Measurements from ENCODE around the gene ERC2. TPM values are rescaled to one million over a fixed set of nuclear protein-coding genes. Genes with fewer than 3 reads are reported as not detected.
"Not testable (repeated sequence)": the region's sequence is repeated elsewhere in the genome, so short reads cannot be mapped to it uniquely, and the experiment has no call there.

The ERC2 gene
- polyA plus RNA-seq, 3 donors: 0.04 to 0.54 TPM; not detected in 1

DNA sequence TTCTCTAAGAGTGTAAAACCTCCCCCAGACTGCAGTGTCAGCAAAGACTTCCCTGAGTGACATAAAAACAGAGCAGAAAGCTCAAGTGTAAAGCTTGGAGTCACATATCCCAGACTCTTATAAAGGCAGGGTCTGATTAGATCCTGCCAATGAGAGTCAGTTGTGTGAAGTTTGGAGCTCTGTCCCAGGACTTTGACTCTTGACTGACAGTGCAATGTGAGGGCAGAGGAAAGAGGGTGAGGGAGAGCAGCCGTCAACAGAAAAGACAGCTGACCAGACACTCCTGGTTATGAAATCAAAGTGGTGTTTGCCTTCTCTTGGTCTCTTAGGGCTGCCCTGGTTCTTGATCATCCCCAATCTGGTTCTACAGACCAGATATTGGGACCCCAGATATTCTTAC, 393.2 kb downstream of the ERC2 start:
- 26 to 78% (median 67%) methylated on average over 1 of the region's 1 CpG for WGBS, 3 donors
- no peak overlapping the region for H3K27ac ChIP-seq (ENCODE audit: low read depth, low read length)

DNA sequence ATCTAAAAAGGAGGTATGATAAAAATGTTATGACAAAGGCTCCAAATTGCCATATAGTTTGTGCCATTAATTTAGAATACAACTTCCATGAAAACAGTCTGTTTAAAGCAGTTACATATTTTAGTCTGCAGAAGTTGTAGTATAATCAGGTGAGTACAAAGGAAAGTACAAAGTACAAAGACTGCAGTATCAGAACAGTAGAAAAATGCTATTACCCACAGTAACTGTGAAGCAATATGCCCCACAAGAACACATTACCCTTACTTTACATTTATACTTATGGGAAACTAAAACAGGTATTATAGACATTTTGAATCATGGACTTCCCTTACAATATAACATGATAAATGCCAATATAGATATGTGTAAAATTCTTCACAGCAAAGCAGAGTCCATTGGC, 398.5 kb downstream of the ERC2 start:
- H3K27ac ChIP-seq (ENCODE audit: low read depth, low read length): no peak overlapping the region

DNA sequence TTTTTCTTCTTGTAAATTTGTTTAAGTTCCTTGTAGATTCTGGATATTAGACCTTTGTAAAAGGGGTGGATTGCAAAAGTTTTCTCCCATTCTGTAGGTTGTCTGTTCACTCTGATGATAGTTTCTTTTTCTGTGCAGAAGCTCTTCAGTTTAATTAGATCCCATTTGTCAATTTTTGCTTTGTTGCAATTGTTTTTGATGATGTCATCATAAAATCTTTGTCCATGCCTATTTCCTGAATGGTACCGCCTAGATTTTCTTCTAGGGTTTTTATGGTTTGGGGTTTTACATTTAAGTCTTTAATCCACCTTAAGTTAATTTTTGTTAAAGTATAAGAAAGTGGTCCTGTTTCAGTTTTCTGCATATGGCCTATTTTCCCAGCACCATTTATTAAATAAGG, 401.9 kb downstream of the ERC2 start:
- WGBS, 3 donors: 93 to 97% (median 95%) methylated on average over 1 of the region's 1 CpG
- not testable (repeated sequence) for H3K27ac ChIP-seq (ENCODE audit: low read depth, low read length)

DNA sequence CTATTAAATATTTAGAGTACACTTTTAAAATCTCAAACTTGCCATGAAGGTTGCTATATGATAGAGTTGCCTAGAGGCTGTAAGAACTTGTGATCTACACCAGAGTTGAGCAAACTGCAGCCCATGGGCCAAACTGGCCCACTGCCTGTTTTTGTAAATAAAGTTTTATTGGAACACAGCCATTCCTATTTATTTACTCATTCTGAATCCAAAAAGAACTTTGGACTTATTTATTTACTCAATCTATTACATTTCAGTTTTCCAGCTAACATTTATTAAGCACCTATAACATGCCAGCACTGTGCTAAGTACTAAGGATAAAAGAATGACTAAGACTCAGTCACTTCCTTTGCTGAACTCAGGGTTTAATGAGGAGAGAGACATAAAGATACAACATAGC, 403.6 kb downstream of the ERC2 start:
- H3K27ac ChIP-seq (ENCODE audit: low read depth, low read length): no peak overlapping the region

DNA sequence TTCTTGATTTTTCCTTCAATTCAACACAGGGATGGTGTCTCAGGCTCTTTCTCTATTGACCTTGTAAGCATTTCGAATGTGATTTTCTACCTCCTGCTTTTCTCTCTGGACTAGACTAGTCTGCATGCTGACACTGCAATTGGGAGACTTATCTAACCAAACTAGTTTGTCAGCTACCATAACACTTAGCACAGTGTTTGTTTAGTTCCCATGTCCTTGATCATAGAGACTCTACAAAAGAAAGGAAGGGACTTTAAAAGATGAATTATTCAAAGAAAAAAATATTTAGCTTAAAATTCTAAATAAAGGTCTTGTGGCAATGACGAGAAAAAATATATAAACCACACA, 407.0 kb downstream of the ERC2 start:
- 43 to 79% (median 73%) methylated on average over 2 of the region's 2 CpGs for WGBS, 3 donors

DNA sequence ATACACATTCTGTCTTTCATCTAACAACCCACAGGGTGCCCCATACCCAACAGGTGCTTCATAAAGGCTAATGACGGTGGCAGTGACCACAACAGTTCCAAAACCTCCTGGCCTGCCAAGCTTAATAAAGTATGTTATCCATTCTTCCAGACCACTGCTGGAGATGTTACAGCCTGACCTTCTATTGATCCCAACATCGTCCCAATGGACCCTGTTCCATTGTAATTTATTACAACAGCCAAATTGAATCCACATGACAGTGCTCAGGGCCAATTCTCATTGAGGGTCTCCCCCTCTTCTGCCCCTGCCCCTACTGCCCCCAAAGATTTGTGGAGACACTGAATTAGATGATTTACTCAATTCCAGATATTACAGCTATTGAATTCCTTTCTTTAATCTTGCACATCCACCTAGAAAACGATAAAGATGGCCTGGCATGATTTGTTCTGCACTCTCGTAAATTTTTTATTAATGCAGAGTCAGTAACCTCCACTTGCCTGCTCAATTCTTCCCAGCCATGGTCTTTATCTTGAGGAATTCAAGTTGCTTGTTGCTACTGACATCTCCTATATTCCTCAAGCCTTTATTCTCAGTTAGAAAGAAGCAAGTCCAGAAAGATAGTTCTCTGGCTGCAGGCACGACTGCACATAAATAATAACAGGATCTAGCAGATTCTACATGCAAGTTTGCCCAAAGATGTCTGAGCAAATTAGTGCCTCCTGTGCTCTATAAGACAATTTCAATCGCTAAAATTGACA, 407.6 kb downstream of the ERC2 start:
- WGBS, 3 donors: 60 to 70% (median 70%) methylated on average over 6 of the region's 6 CpGs
- H3K27ac ChIP-seq (ENCODE audit: low read depth, low read length): no peak overlapping the region

More for the DNA sequence above, 407.0 kb downstream of the ERC2 start:
- H3K27ac ChIP-seq (ENCODE audit: low read depth, low read length): no peak overlapping the region

DNA sequence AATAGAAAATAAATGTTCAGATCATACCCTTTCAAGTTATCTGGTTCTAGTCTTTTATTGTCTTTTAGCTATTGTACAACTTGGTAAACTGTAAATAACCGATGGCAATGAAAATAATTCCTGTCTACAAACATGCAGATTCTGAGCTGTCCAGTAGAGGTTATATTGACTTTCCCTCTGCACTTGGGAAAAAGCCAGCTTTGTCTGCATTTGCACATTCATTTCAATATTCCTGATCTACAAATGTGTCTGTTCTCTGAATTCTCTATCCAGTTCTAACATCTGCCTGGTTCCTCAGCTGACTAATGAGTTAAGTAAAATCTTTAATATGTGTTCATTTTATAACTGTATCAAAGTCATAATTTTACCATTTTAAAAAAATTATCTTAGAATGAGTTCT, 408.5 kb downstream of the ERC2 start:
- WGBS, 3 donors: 33 to 82% (median 70%) methylated on average over 1 of the region's 1 CpG
- no peak overlapping the region for H3K27ac ChIP-seq (ENCODE audit: low read depth, low read length)

DNA sequence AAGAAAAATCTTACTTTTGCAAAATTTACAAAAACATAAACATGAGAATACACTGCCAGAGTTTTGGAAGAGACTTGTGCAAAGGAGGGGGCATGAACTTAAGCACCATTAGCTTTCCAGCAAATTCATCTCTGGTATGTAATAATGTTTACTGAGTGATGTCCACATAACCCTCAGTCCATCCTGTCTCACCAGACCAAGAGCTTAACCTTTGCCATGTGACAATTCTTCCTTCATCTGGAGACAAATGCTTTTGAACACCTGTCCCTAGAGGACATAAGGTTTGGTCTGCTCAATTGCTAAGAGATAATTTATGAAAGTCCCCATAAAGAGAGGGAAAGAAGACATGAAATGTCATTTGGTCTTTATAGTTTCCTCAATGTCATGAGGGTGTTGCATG, 412.3 kb downstream of the ERC2 start:
- H3K27ac ChIP-seq (ENCODE audit: low read depth, low read length): no peak overlapping the region

DNA sequence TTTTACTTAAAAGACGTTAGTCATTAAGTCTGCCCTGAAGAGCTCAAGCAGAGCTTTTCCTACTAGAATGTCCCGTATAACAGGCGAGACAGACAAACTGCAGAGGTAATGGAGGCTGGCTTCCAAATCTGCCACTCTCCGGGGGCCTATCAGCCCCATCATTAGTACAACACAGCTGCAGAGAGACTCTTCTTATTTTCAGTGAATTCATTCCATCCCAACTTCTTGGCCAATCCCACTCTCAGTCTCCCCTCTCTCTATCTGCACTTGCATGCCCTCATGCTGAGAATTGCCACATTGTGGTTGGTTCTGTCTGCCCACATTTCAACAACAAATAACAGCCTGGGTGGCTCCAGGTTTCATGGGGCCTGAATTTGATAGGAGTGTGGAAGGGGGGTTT, 412.7 kb downstream of the ERC2 start:
- no peak overlapping the region for H3K27ac ChIP-seq (ENCODE audit: low read depth, low read length)
- WGBS, 3 donors: 46 to 67% (median 64%) methylated on average over 4 of the region's 4 CpGs

DNA sequence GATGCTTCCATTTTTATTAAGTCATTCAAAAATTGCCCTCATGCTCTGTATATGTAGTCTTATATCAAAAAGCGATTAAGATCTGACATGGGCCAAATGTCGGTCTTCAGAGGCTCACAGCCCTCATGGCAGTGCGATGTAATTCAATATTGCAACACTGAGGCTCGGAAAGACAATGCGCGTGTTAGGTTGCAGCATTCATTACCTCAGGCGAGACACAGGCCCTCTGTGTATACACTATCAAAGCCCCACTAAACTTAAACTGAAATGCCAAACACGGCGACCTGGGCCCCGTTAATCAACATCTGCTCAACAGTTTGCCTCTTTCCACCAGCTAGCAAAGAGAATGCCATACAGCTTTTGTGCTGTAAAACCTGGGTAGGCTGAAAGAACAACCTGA, 413.4 kb downstream of the ERC2 start:
- H3K27ac ChIP-seq (ENCODE audit: low read depth, low read length): no peak overlapping the region
- WGBS, 3 donors: 62 to 72% (median 71%) methylated on average over 10 of the region's 10 CpGs

DNA sequence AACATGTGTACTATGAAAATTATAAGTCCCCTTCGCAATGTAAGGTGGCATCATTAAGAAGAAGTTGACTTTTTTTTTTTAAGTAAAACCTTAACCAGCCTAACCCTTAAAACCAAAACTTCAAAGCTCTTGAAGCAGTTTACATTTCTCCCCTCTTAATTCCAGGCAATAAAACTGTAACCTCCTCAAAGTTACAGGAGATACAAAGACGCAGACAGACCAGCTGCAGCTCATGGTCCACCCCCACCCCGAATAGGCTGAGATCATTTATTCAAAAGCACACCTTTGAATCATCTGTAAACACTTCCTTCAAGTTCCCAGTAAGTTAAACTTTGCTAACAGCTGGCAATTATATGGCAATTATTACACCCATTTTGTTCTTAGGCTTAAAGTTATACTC, 414.5 kb downstream of the ERC2 start:
- no peak overlapping the region for H3K27ac ChIP-seq (ENCODE audit: low read depth, low read length)
- WGBS, 3 donors: 52 to 66% (median 59%) methylated on average over 3 of the region's 3 CpGs

DNA sequence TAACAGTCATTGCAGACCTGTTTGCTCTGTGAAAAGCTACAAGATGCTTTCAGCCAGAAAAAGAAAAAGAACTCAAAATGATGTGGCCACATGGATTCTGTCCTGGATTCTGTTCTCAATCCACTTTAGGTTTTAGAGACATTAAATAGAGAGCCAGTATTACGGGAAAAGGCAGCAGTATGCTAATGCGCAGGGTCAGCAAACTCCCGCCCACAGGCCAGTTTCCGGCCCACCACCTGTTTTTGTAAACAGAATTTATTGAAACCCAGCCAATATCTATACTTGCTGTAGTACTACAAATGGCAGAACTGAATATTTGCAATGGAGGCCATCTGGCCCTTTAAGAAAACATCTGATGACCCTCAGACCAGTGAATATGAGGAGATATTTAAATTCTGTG, 416.1 kb downstream of the ERC2 start:
- no peak overlapping the region for H3K27ac ChIP-seq (ENCODE audit: low read depth, low read length)
- WGBS, 3 donors: 71 to 77% (median 74%) methylated on average over 4 of the region's 4 CpGs

DNA sequence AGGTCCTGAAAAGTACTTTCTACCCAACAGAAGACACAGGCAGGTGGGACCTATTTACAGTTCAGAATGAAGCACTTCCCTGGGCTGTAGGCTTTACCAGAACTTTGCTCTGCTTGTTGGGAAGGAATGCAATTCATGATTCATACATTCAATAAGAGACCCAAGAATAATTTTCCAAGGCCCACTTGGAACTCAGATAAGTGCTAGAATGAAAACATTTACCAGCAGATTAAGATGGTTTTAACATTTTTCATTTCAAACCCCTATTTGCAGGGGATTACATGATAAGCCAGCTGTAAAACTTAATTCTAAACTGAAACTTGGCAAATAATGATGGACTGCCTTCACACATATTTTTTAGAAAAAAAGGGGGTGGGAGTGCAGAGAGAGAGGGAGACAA, 417.2 kb downstream of the ERC2 start:
- H3K27ac ChIP-seq (ENCODE audit: low read depth, low read length): no peak overlapping the region

DNA sequence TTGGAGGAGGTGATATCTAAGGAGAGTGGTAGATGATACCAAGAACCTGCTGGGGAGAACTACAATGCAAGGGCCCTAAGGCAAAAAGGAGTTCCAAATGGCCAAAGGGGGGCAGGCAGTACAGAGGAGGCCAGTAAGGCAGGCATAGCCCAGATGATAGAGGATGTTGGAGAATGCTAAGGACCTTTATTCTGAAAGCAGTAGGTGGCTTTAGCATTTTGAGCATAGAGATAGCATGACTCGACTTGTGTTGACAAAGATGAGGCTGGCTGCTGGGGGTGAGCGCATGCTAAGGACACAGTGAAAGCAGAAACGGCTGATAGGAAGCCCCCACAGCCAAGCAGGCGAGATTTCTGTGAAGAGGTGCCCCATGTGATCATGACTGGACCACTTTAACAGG, 419.3 kb downstream of the ERC2 start:
- 68 to 85% (median 72%) methylated on average over 4 of the region's 4 CpGs for WGBS, 3 donors
- no peak overlapping the region for H3K27ac ChIP-seq (ENCODE audit: low read depth, low read length)

DNA sequence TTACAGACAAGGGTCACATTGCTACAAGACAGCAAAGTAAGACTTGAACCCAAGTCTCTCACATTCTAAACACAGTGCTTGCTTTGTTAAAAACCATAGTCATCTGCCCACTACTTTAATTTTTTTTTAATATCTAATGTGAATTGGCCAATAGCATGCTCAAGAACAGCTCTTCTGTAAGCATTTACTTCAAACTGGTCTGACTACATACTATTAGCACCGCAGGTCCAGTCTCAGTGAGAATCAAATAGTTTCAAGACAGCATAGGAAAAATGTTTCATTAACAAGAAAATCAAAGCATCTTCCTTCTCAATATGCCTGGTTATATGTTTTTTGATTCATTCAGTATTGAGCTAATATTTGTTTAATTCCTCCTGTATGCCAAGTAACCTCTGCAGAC, 419.9 kb downstream of the ERC2 start:
- H3K27ac ChIP-seq (ENCODE audit: low read depth, low read length): no peak overlapping the region
- WGBS, 3 donors: 75 to 99% (median 88%) methylated on average over 1 of the region's 1 CpG

DNA sequence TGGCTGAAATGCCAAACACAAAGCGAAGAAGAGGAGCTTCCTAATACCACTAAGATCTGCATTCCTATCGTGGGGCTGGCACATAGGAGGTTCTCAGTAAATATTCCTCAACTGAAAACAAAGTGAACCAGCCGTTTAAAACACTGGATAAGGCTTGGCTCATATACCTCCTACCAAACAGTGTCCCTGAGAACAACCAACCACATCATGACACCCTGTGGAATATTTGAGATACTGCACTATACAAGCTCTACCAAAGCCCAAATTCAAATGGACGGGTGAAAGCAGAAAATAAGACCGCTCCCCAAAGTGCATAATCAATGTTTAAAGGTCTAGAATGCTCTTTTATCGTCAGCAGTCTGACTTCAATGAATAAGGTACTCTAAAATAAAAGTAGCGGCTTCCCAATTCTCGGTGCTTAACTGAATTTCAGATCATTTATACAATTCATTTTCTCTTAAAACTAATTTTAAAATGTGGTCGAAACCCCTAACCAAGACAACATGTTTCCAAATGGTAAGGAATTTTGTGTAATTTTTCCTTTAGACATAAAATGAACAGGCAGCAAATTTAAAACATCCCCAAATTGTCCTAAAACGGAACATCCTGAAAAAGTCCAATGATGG, 425.8 kb downstream of the ERC2 start:
- no peak overlapping the region for H3K27ac ChIP-seq (ENCODE audit: low read depth, low read length)
- WGBS, 3 donors: 45 to 54% (median 53%) methylated on average over 10 of the region's 10 CpGs

DNA sequence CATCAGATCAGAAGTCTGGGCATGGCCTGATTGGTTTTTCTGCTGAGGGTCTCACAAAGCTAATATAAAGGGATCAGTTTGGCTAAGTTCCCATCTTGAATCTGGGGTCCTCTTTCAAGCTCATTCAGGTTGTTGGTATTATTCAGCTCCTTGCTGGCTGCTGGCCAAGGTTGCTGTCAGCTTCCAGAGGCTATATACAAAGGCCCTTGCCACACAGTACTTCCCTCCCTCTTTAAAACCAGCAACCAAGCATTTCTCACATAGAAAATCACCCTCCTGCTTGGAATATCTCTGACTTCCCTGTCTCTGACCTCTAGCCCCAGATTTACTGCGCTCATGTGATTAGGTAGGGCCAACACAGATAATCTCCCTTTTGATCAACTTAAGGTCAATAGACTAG, 442.9 kb downstream of the ERC2 start:
- H3K27ac ChIP-seq (ENCODE audit: low read depth, low read length): no peak overlapping the region
- 81 to 93% (median 84%) methylated on average over 1 of the region's 1 CpG for WGBS, 3 donors

DNA sequence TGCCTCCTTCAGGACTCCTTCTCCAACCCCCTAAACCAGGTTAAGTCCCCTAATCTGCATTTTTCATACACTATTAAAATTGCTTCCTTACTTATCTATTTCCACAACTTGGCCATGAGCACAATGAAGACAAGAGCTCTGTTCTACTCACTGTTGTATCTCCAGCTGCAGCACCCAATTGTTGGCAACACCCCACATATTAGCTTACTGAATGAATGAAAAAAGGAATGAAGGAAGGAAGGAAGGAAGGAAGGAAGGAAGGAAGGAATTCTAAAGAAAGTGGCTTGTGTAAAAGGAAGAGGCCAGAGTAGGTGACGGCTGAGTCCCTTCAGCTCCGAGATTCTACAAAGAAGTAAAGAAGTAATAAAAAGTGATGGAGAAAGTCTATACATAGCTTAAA, 444.7 kb downstream of the ERC2 start:
- 66 to 89% (median 69%) methylated on average over 2 of the region's 2 CpGs for WGBS, 3 donors
- H3K27ac ChIP-seq (ENCODE audit: low read depth, low read length): no peak overlapping the region

DNA sequence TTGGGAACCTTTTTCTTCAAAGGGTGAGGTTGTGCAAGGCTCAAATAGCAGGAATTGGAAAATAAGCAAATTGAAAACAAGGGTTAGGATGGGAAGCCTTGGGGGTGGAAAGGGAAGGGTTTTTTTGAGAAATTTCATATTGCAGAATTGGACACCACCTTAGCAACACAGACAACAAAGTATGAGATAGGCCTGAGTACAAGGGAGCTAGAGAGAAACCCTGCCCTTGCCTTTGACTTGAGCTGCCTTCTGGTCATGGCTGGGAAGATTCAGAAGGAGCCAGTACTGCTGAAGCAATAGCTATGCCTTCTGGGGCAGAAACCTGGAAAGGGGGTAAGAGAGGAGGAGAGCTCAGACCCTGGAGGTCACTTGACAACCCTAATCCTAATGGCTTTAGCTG, 445.6 kb downstream of the ERC2 start:
- no peak overlapping the region for H3K27ac ChIP-seq (ENCODE audit: low read depth, low read length)

DNA sequence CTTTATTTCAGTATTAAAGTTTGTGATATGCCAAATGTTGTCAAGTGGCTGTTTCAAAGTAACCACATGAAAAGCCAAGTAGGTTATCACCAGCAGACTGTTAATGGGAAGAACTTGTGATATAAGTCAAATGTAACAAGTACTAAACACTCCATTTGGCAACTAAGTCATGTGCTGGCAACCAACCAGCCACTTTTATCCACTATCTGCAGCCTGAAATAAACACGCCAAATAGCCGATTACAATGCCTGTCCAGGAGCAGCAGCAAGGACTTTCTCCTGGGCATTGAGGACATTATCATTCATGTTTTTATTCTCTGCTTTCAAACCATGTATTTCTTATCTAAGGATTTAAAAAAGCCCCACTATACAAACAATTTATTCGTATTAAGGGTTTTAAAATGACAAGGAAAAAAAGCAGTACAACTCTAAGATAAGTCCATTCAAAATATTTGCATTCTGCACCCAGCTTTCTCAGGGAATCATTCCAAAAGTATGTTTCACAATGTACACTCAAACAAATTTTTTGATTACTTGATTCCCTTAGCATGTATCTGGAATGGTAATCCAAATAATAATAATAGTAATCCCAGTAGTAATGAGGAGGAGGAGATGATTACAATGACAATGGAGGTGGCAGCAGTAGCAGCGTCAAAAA, 448.6 kb downstream of the ERC2 start:
- no peak overlapping the region for H3K27ac ChIP-seq (ENCODE audit: low read depth, low read length)
- 19 to 66% (median 59%) methylated on average over 4 of the region's 4 CpGs for WGBS, 3 donors

Data from adipose tissue (tissue), 3 donors.